H1 (cell line): ENCODE results near the gene EPB41L3. TPM values are rescaled to one million over a fixed set of nuclear protein-coding genes. Genes with fewer than 3 reads are reported as not detected.
A peak's percentile ranks its signal among the peaks of the same experiment; 100 is the strongest.

Source experiments
- CTCF ChIA-PET: fragments of 300-600 bp; sonication (Branson Sonifier 250); formaldehyde crosslinking; loops from one replicate; lab custom pipeline; 2021; ENCODE audit not compliant: partially characterized antibody; lab: Charles Lee
- POLR2A ChIA-PET: fragments of 300-600 bp; sonication (Branson Sonifier 250); formaldehyde crosslinking; loops from one replicate; lab custom pipeline; 2021; ENCODE audit warnings: inconsistent platforms; ENCODE audit not compliant: partially characterized antibody; lab: Charles Lee
- DNase-seq, 2 experiments: peaks; one replicate each; pipeline versions ENCODE4 v3.0.0 to v3.0.0-alpha.2; 2010 to 2022; ENCODE audit warnings: low spot score in 2 of 2, low read depth in 1 of 2, mixed read lengths in 1 of 2
- FAIRE-seq: peaks from 2 replicates; lab custom pipeline; 2011; peaks lifted over from hg19 to GRCh38; lab: Jason Lieb, UNC
- H2AFZ ChIP-seq: 2 replicates; pipeline ENCODE4 v1.8.1; 2012; ENCODE audit warnings: low read length, inconsistent platforms
- H2AK5ac ChIP-seq: 2 replicates; pipeline ENCODE4 v1.6.1; 2013; ENCODE audit warnings: low read depth, low read length
- H2BK120ac ChIP-seq: replicated peaks from 2 replicates; pipeline ENCODE3; 2013; ENCODE audit warnings: low read depth, low read length, inconsistent platforms
- H2BK12ac ChIP-seq: 2 replicates; pipeline ENCODE4 v1.6.1; 2013; ENCODE audit warnings: low read depth, low read length
- H2BK15ac ChIP-seq: 2 replicates; pipeline ENCODE4 v1.6.1; 2013; ENCODE audit warnings: low read length
- H2BK20ac ChIP-seq: 2 replicates; pipeline ENCODE4 v1.6.1; 2013; ENCODE audit warnings: low read length
- H2BK5ac ChIP-seq: 2 replicates; pipeline ENCODE4 v1.6.1; 2013; ENCODE audit warnings: low read depth, low read length
- H3K14ac ChIP-seq: 2 replicates; pipeline ENCODE4 v1.6.1; 2013; ENCODE audit warnings: inconsistent platforms; ENCODE audit not compliant: insufficient read length
- H3K18ac ChIP-seq: 2 replicates; pipeline ENCODE4 v1.6.1; 2013; ENCODE audit warnings: low read length; ENCODE audit errors: extremely low read depth
- H3K23ac ChIP-seq: 2 replicates; pipeline ENCODE4 v1.6.1; 2013; ENCODE audit warnings: inconsistent platforms; ENCODE audit not compliant: insufficient read length
- H3K23me2 ChIP-seq: 2 replicates; pipeline ENCODE4 v1.6.1; 2013; ENCODE audit warnings: low read depth, low read length
- H3K27ac ChIP-seq: 2 replicates; pipeline ENCODE4 v1.6.1; 2011; ENCODE audit warnings: low read depth, low read length, inconsistent platforms
- H3K27me3 ChIP-seq, 4 experiments: replicated peaks in 1 of 4; 1 replicate in 1 of 4; 2 replicates in 3 of 4; pipeline versions ENCODE4 v1.6.1 to v1.8.1; 2011 to 2013; ENCODE audit warnings: low read length in 3 of 4, mild to moderate bottlenecking in 3 of 4, inconsistent platforms in 2 of 4, mixed read lengths in 2 of 4, moderate library complexity in 1 of 4; ENCODE audit not compliant: control insufficient read depth in 3 of 4, insufficient read depth in 3 of 4; ENCODE audit errors: extremely low read depth in 1 of 4
- H3K36me3 ChIP-seq, 4 experiments: 2 replicates each; pipeline versions ENCODE4 v1.6.1 to v1.8.1; 2011 to 2013; ENCODE audit warnings: mild to moderate bottlenecking in 4 of 4, low read length in 3 of 4, moderate library complexity in 2 of 4, control low read depth in 1 of 4, inconsistent platforms in 1 of 4; ENCODE audit not compliant: insufficient read depth in 4 of 4, control insufficient read depth in 2 of 4
- H3K4ac ChIP-seq: replicated peaks from 2 replicates; pipeline ENCODE3; 2013; ENCODE audit warnings: low read length, low read depth, mixed read lengths, inconsistent platforms; ENCODE audit not compliant: insufficient read length
- H3K4me1 ChIP-seq, 4 experiments: replicated peaks in 1 of 4; 1 replicate in 1 of 4; 2 replicates in 3 of 4; pipeline versions ENCODE4 v1.6.1 to v1.8.1; 2011 to 2013; ENCODE audit warnings: low read length in 3 of 4, inconsistent platforms in 2 of 4, mixed read lengths in 1 of 4; ENCODE audit not compliant: insufficient read depth in 4 of 4, control insufficient read depth in 3 of 4
- H3K4me2 ChIP-seq, 2 experiments: 2 replicates each; pipeline versions ENCODE4 v1.6.1 to v1.8.1; 2011 to 2013; ENCODE audit warnings: low read depth in 2 of 2, low read length in 2 of 2, control low read depth in 1 of 2, inconsistent platforms in 1 of 2, mild to moderate bottlenecking in 1 of 2; ENCODE audit not compliant: insufficient read depth in 1 of 2
- H3K4me3 ChIP-seq, 4 experiments: fragments of 200-600, 300-600 bp in 1 of 4; sonication (generic), shearing (Covaris generic), sonication (Bioruptor Twin) in 1 of 4; 2 replicates each; pipeline versions ENCODE4 v1.5.1 to v1.8.1; 2011 to 2016; ENCODE audit warnings: low read length in 4 of 4, low read depth in 3 of 4, control low read depth in 2 of 4, inconsistent platforms in 2 of 4, mild to moderate bottlenecking in 2 of 4, mixed read lengths in 1 of 4, moderate library complexity in 1 of 4; ENCODE audit not compliant: insufficient read depth in 2 of 4; ENCODE audit errors: extremely low read depth in 1 of 4
- H3K56ac ChIP-seq: replicated peaks from 2 replicates; pipeline ENCODE3; 2013; ENCODE audit warnings: low read depth, mild to moderate bottlenecking, mixed read lengths, low read length, inconsistent platforms; ENCODE audit not compliant: insufficient read length
- H3K79me1 ChIP-seq: 2 replicates; pipeline ENCODE4 v1.6.1; 2013; ENCODE audit warnings: low read depth, low read length, control low read depth
- H3K79me2 ChIP-seq, 2 experiments: 2 replicates each; pipeline versions ENCODE4 v1.6.1 to v1.8.1; 2012 to 2013; ENCODE audit warnings: low read length in 2 of 2, mild to moderate bottlenecking in 2 of 2, inconsistent platforms in 1 of 2; ENCODE audit not compliant: insufficient read depth in 2 of 2, control insufficient read depth in 1 of 2
- H3K9ac ChIP-seq, 4 experiments: replicated peaks in 1 of 4; 1 replicate in 1 of 4; 2 replicates in 3 of 4; pipeline versions ENCODE4 v1.6.1 to v1.8.1; 2011 to 2013; ENCODE audit warnings: low read depth in 3 of 4, low read length in 3 of 4, control low read depth in 2 of 4, mild to moderate bottlenecking in 2 of 4, moderate library complexity in 2 of 4, inconsistent platforms in 1 of 4; ENCODE audit errors: extremely low read depth in 1 of 4
- H3K9me3 ChIP-seq, 2 experiments: 2 replicates each; pipeline versions ENCODE4 v1.6.1 to v1.8.1; 2012 to 2013; ENCODE audit warnings: mild to moderate bottlenecking in 2 of 2, moderate library complexity in 2 of 2, control low read depth in 1 of 2, inconsistent platforms in 1 of 2, low read depth in 1 of 2, low read length in 1 of 2, mixed read lengths in 1 of 2; ENCODE audit not compliant: insufficient read depth in 2 of 2
- H4K20me1 ChIP-seq, 2 experiments: replicated peaks in 1 of 2; 2 replicates each; pipeline versions ENCODE3 to v1.8.1; 2011 to 2013; ENCODE audit warnings: inconsistent platforms in 2 of 2, low read length in 2 of 2, mild to moderate bottlenecking in 1 of 2; ENCODE audit not compliant: insufficient read depth in 2 of 2, control insufficient read depth in 1 of 2
- H4K5ac ChIP-seq: 2 replicates; pipeline ENCODE4 v1.6.1; 2013; ENCODE audit warnings: low read length, low read depth, mixed read lengths, inconsistent platforms; ENCODE audit not compliant: insufficient read length
- H4K8ac ChIP-seq: 2 replicates; pipeline ENCODE4 v1.8.0; 2013; ENCODE audit warnings: mild to moderate bottlenecking, moderate library complexity, low read length, inconsistent platforms; ENCODE audit not compliant: insufficient read depth; ENCODE audit errors: extremely low read depth
- H4K91ac ChIP-seq: replicated peaks from 2 replicates; pipeline ENCODE3; 2013; ENCODE audit warnings: low read length, mixed read lengths, inconsistent platforms; ENCODE audit not compliant: insufficient read length
- HDAC2 ChIP-seq, 2 experiments: fragments of 300-600 bp in 1 of 2; sonication (generic) in 1 of 2; IDR thresholded peaks; 2 replicates each; pipeline ENCODE4 v1.6.1; 2011 to 2012; ENCODE audit warnings: low read depth in 2 of 2, low read length in 2 of 2, mild to moderate bottlenecking in 2 of 2, moderate library complexity in 2 of 2, borderline replicate concordance in 1 of 2, inconsistent platforms in 1 of 2
- KDM1A ChIP-seq: fragments of 200-600, 300-600 bp; sonication (generic); IDR thresholded peaks from 2 replicates; pipeline ENCODE4 v1.7.1; 2016; ENCODE audit warnings: mild to moderate bottlenecking, low read length, borderline replicate concordance
- KDM4A ChIP-seq: IDR thresholded peaks from one replicate; pipeline ENCODE4 v1.7.1; 2012; ENCODE audit warnings: low read depth, mild to moderate bottlenecking, moderate library complexity, low read length, inconsistent platforms; ENCODE audit not compliant: severe bottlenecking
- KDM5A ChIP-seq: fragments of 200-600 bp; IDR thresholded peaks from 2 replicates; pipeline ENCODE4 v1.7.1; 2012; ENCODE audit warnings: mild to moderate bottlenecking, low read length, inconsistent platforms, mixed read lengths
- PHF8 ChIP-seq: fragments of 200-600 bp; sonication (generic); conservative IDR thresholded peaks from 2 replicates; pipeline ENCODE4 v1.7.1; 2012; ENCODE audit warnings: low read depth, mild to moderate bottlenecking, inconsistent platforms, low read length, moderate library complexity
- RBBP5 ChIP-seq: IDR thresholded peaks from 2 replicates; pipeline ENCODE4 v1.7.1; 2012; ENCODE audit warnings: low read depth, mild to moderate bottlenecking, inconsistent platforms, low read length, moderate library complexity, borderline replicate concordance
- TAF1 ChIP-seq: IDR thresholded peaks from 2 replicates; pipeline ENCODE4 v1.6.1; 2011; ENCODE audit warnings: mild to moderate bottlenecking, low read depth, low read length
- YY1 ChIP-seq: IDR thresholded peaks from 2 replicates; pipeline ENCODE4 v1.6.1; 2011; ENCODE audit warnings: low read depth, mild to moderate bottlenecking, low read length
- WGBS, 2 experiments: shearing (Covaris generic) in 1 of 2; methylation state at CpG; one replicate each; pipeline versions ENCODE4 v1.1.6 to v1.1.7; 2013 to 2015; ENCODE audit warnings: low lambda C conversion rate in 2 of 2, mixed read lengths in 2 of 2, inconsistent platforms in 1 of 2, low coverage in 1 of 2, missing lambda C conversion rate in 1 of 2; ENCODE audit not compliant: insufficient replicate concordance in 2 of 2, insufficient coverage in 1 of 2, insufficient read length in 1 of 2; ENCODE audit errors: extremely low coverage in 1 of 2, missing lambda C conversion rate in 1 of 2; 5-methylcytosine and 5-hydroxymethylcytosine counted together
- polyA plus RNA-seq, 7 experiments: library from polyadenylated mRNA; depleted of rRNA in 3 of 7; stranded (reverse) in 5 of 7; unstranded in 2 of 7; fragments of >200 nt in 5 of 7; fragments of 200-250 nt in 2 of 7; gene quantifications; 1 replicate in 5 of 7; 2 replicates in 1 of 7; 4 replicates in 1 of 7; pipeline versions ENCODE4 v1.2.1 to v1.2.3, GENCODE V29; 2011 to 2013; ENCODE audit warnings: missing spikeins in 2 of 7, mixed read lengths in 2 of 7
- total RNA-seq: library from RNA; stranded (reverse); fragmentation: NEBNext Ultra II Directional; extraction: Animal tissue kit (Norgen Biotek cat#: 25700); gene quantifications from 2 replicates; pipeline ENCODE4 v1.2.1, GENCODE V29; 2021

The EPB41L3 gene
- total and polyA plus RNA-seq, 2 of the 8 experiments (the other 6 are each of a cell fraction or from before 2014, with no cell fraction given): 7.9 to 16.1 TPM

- Histone ChIP-seq H2BK120ac (no peak overlapping the region), H3K79me2 (no peaks in the 10 kb centered on the region), H3K27me3 (peaks cover 0 to 5% (median 3%) of the 10 kb centered on the region in 4 experiments; a peak in 4 of 7 replicates), H2AFZ (0 out of 2 replicates have a peak overlapping the region, but pooled peaks have one; percentile 56), H3K4me1 (peaks cover 0 to 3% (median 0%) of the 10 kb centered on the region in 4 experiments; a peak in 1 of 7 replicates), H4K8ac (no peak overlapping the region; the same call in 1 of the 2 replicates), H3K27ac (no peak overlapping the region), H3K4me2 (peak overlapping the region; percentile 67 to 78), H2BK20ac (no peak overlapping the region), H4K91ac (no peak overlapping the region), H3K23ac (no peak overlapping the region), H4K5ac (no peak overlapping the region), H2BK5ac (no peak overlapping the region), H2BK12ac (no peak overlapping the region), H3K36me3 (no peaks in the 10 kb centered on the region), H3K9me3 (no peaks in the 10 kb centered on the region), H2BK15ac (no peak overlapping the region), H3K4ac (no peak overlapping the region), H3K23me2 (peaks cover 12% of the 10 kb centered on the region; the same call in 1 of the 2 replicates), H3K4me3 (peak overlapping the region; percentile 66 to 89 (median 76)), H3K56ac (no peak overlapping the region), H3K79me1 (no peaks in the 10 kb centered on the region), H3K14ac (no peak overlapping the region), H3K18ac (no peak overlapping the region), H3K9ac (peak overlapping the region in 3 of 4 experiments; percentile 20 to 57 (median 34); a peak in 3 of 7 replicates), H2AK5ac (no peak overlapping the region), H4K20me1 (peaks cover 0 to 1% of the 10 kb centered on the region in 2 experiments)
- ChIA-PET CTCF (interaction anchor here (0.9 kb wide), 1 partner anchor 86 kb away, joined by 3 read pairs; no protein-coding TSS in a partner anchor), POLR2A (no interaction called here)
- DNase-seq (peak in 1 of 2 experiments; percentile 72), FAIRE-seq (no peak)
- 3% methylated on average over 12 of the region's 84 CpGs; no CpG with 5 or more reads in 1 of the 2 experiments for WGBS, 2 experiments
- TF ChIP-seq KDM4A (peak; percentile 51), TAF1 (0 out of 2 replicates have a peak, but pooled peaks have one; percentile 4), KDM1A (no peak), YY1 (peak; percentile 52; the same call in 1 of the 2 replicates), KDM5A (no peak), HDAC2 (IDR thresholded peaks at IDR 0.05; ENCODE audit: borderline replicate concordance in 1 of 2, low read depth in 2 of 2, low read length in 2 of 2) (0 out of 4 replicates have a peak, but pooled peaks of 1 of the 2 experiments have one; percentile 4), PHF8 (peak; percentile 52; the same call in 1 of the 2 replicates), RBBP5 (peak; percentile 37; the same call in 1 of the 2 replicates)
- TF ChIP-seq, all 59 proteins: peak for 6
Observed at GRCh38 chr18:5543036-5543680, 639 bp downstream of the EPB41L3 start.
